HEK293T (cell line): ENCODE measurements around the gene PILRA.
"Not testable (repeated sequence)": the region's sequence is repeated elsewhere in the genome, so short reads cannot be mapped to it uniquely, and the experiment has no call there.

Source experiments
- BHLHE40 ChIP-seq: fragments of 450-650 bp; IDR thresholded peaks from 2 replicates; pipeline ENCODE4 v1.6.1; 2016; ENCODE audit warnings: mild to moderate bottlenecking, moderate library complexity, borderline replicate concordance
- ELF4 ChIP-seq: fragments of 450-650 bp; IDR thresholded peaks from 2 replicates; pipeline ENCODE4 v1.6.1; 2017; ENCODE audit warnings: antibody characterized with exemption
- HDGF ChIP-seq: fragments of 450-650 bp; IDR thresholded peaks from 2 replicates; pipeline ENCODE4 v1.6.1; 2017; ENCODE audit warnings: antibody characterized with exemption, borderline replicate concordance
- SP1 ChIP-seq: fragments of 450-650 bp; IDR thresholded peaks from 2 replicates; pipeline ENCODE4 v1.6.1; 2017
- SUZ12 ChIP-seq: fragments of 450-650 bp; IDR thresholded peaks from 2 replicates; pipeline ENCODE4 v1.6.1; 2016; ENCODE audit warnings: mild to moderate bottlenecking

- not testable (repeated sequence) for TF ChIP-seq SP1, SUZ12, HDGF, ELF4, BHLHE40
Measured at GRCh38 chr7:100438731-100439130, 65.4 kb downstream of the PILRA start.
